Amygdala (tissue), 56 donors: ENCODE results near the gene SBK3.
"Not testable (repeated sequence)": the region's sequence is repeated elsewhere in the genome, so short reads cannot be mapped to it uniquely, and the experiment has no call there.

Experiments used
- DNase-seq, 56 donors: peaks; one replicate each; lab custom pipeline; 2025; lab: John Stamatoyannopoulos, UW

SBK3 gene

GRCh38 chr19:55578031-55578760, 32.9 kb upstream of the SBK3 start:
- DNase-seq = no peak

- no peak for DNase-seq
These were observed 31.4 kb upstream of the SBK3 start for GRCh38 chr19:55576746-55577145.

- not testable (repeated sequence) for DNase-seq
These were observed 28.6 kb upstream of the SBK3 start for GRCh38 chr19:55573929-55574328.

- not testable (repeated sequence) for DNase-seq
These were observed 24.1 kb upstream of the SBK3 start for GRCh38 chr19:55569477-55569876.

- no peak for DNase-seq
These were observed 22.5 kb upstream of the SBK3 start for GRCh38 chr19:55567708-55568328.

GRCh38 chr19:55566823-55567222, 21.5 kb upstream of the SBK3 start:
- DNase-seq = no peak

- DNase-seq = no peak
These were observed 17.9 kb upstream of the SBK3 start for GRCh38 chr19:55563261-55563690.

GRCh38 chr19:55559684-55560083, 14.3 kb upstream of the SBK3 start:
- no peak for DNase-seq

- no peak for DNase-seq
These were observed 9.4 kb upstream of the SBK3 start for GRCh38 chr19:55554741-55555152.

GRCh38 chr19:55554302-55554701, 9.0 kb upstream of the SBK3 start:
- DNase-seq = no peak

GRCh38 chr19:55553217-55554182, 8.2 kb upstream of the SBK3 start:
- DNase-seq = no peak

- no peak for DNase-seq
These were observed 7.3 kb upstream of the SBK3 start for GRCh38 chr19:55552620-55553019.

GRCh38 chr19:55552206-55552605, 6.9 kb upstream of the SBK3 start:
- no peak for DNase-seq

- DNase-seq = no peak
These were observed 4.9 kb upstream of the SBK3 start for GRCh38 chr19:55550321-55550650.

- DNase-seq = no peak
These were observed 4.4 kb upstream of the SBK3 start for GRCh38 chr19:55549500-55550320.

GRCh38 chr19:55546822-55547614, 1.7 kb upstream of the SBK3 start:
- DNase-seq = peak in 7 of 56 donors; percentile 1 to 34 (median 9)

GRCh38 chr19:55546011-55546410, 668 bp upstream of the SBK3 start:
- DNase-seq = no peak

GRCh38 chr19:55544776-55545439, 435 bp downstream of the SBK3 start:
- no peak for DNase-seq

GRCh38 chr19:55544014-55544413, 1.3 kb downstream of the SBK3 start:
- DNase-seq = no peak
